ENCODE results near the gene NXNL2. TPM values are rescaled to one million over a fixed set of nuclear protein-coding genes. Genes with fewer than 3 reads are reported as not detected.

NXNL2 gene
- total RNA-seq, 1 experiment from 2014 or later = 1.4 TPM

DNA sequence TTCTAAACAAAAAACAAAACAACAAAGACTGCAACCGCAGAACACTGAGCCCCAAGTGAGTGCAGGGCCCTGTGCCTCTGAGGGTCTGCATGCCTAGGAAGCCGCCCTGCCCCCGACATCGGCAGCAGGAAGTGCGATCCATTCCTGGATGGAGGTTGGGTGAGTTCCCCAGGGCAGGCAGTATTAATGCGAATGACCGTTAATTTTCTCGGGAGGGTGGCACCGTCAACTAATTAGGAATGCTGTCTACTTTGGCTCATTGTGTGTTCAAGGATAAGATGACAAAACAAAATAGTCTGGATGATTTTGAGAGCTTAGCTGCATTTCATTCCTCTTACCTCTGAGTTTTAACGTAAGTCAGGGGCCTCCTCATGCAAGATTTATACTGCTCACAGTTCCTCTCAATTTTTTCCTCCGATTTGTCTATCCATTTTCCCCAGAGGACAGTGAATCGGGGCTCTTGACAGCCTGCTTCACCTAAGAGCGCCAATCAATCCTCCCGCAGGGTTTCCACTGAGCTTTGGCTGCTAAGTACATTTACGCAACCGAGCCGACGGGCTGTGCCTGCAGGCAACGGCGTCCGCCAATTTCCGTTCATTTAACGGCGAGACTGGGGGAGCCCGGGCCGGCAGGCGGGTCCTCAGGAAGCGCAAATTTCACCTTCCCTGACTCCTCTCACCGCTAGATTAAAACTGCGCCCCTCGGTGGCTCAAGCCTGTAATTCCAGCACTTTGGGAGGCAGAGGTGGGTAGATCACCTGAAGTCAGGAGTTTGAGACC is 2.9 kb upstream of the NXNL2 start:
- Mint-ChIP-seq H3K27me3 (ENCODE audit: unreplicated experiment) (no peaks in the 10 kb centered on the region), H3K4me1 (ENCODE audit: low read depth, unreplicated experiment) (peaks cover 26% of the 10 kb centered on the region), H3K36me3 (ENCODE audit: insufficient read depth, unreplicated experiment) (peaks cover 20% of the 10 kb centered on the region), H3K27ac (ENCODE audit: unreplicated experiment) (no peak overlapping the region), H3K4me3 (ENCODE audit: low read depth, unreplicated experiment) (no peak overlapping the region), H3K9me3 (ENCODE audit: low read depth, unreplicated experiment) (no peaks in the 10 kb centered on the region)
- DNase-seq = no peak
- CTCF ChIA-PET = no interaction called here
- intact Hi-C loops (cut with micrococcal nuclease; ENCODE audit: unreplicated experiment) = loop anchor here (10.0 kb wide), 1 partner anchor 337 kb away; no protein-coding TSS in a partner anchor
- BruUV-seq (replicated peaks) = no TSS peak
- TF ChIP-seq, protein P1, sequence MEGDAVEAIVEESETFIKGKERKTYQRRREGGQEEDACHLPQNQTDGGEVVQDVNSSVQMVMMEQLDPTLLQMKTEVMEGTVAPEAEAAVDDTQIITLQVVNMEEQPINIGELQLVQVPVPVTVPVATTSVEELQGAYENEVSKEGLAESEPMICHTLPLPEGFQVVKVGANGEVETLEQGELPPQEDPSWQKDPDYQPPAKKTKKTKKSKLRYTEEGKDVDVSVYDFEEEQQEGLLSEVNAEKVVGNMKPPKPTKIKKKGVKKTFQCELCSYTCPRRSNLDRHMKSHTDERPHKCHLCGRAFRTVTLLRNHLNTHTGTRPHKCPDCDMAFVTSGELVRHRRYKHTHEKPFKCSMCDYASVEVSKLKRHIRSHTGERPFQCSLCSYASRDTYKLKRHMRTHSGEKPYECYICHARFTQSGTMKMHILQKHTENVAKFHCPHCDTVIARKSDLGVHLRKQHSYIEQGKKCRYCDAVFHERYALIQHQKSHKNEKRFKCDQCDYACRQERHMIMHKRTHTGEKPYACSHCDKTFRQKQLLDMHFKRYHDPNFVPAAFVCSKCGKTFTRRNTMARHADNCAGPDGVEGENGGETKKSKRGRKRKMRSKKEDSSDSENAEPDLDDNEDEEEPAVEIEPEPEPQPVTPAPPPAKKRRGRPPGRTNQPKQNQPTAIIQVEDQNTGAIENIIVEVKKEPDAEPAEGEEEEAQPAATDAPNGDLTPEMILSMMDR (IDR thresholded peaks at IDR 0.05; ENCODE audit: unreplicated experiment) = no peak

DNA sequence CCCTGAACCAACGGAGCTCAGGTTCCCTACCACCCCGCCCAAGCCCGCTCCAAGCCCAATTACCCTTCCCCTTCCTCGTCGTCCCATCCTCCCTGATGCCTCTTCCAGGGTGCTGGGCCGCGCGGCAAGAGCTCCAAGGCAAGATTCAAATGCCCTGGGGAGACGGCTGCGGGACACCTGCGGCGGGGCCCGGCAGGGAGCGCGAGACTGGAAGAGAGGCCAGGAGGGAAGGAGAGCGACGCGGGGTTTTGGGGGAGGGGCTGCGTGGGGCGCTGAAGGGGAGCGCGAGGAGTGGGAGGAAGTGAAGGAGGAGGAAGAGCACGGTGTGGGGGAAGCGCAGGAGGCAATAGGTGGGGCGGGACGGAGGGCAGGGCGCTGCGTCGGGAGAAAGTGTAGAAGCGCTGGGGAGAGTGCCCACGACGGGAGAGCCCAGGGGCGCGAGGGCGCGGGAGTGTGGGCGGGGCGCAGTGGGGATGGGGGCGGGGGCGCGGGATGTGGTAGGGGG is 975 bp upstream of the NXNL2 start:
- H3K4me1 Mint-ChIP-seq (ENCODE audit: low read depth, unreplicated experiment) = peaks cover 19% of the 10 kb centered on the region
- H3K27me3 Mint-ChIP-seq (ENCODE audit: unreplicated experiment) = no peaks in the 10 kb centered on the region
- BruUV-seq (replicated peaks) = no TSS peak
- H3K9me3 Mint-ChIP-seq (ENCODE audit: low read depth, unreplicated experiment) = no peaks in the 10 kb centered on the region
- peak; percentile 47 for DNase-seq
- CTCF ChIA-PET = interaction anchor here (0.7 to 1.3 kb wide), 5 partner anchors 13 to 521 kb away, joined by 3 to 5 read pairs (median 4); no protein-coding TSS in a partner anchor
- intact Hi-C loops (cut with micrococcal nuclease; ENCODE audit: unreplicated experiment) = loop anchor here (10.0 kb wide), 1 partner anchor 339 kb away; no protein-coding TSS in a partner anchor
- H3K4me3 Mint-ChIP-seq (ENCODE audit: low read depth, unreplicated experiment) = peak overlapping the region; percentile 85
- peak overlapping the region; percentile 82 for H3K27ac Mint-ChIP-seq (ENCODE audit: unreplicated experiment)
- peaks cover 20% of the 10 kb centered on the region for H3K36me3 Mint-ChIP-seq (ENCODE audit: insufficient read depth, unreplicated experiment)
- TF ChIP-seq, protein P1 (IDR thresholded peaks at IDR 0.05; ENCODE audit: unreplicated experiment) = no peak

- CTCF ChIA-PET = interaction anchor here (0.5 to 0.7 kb wide), 3 partner anchors 10 to 378 kb away, joined by 4 read pairs; no protein-coding TSS in a partner anchor
- peak; percentile 39 for DNase-seq
- H3K27ac Mint-ChIP-seq (ENCODE audit: unreplicated experiment) = no peak overlapping the region
- peak overlapping the region; percentile 85 for H3K4me3 Mint-ChIP-seq (ENCODE audit: low read depth, unreplicated experiment)
- H3K27me3 Mint-ChIP-seq (ENCODE audit: unreplicated experiment) = no peaks in the 10 kb centered on the region
- BruUV-seq (replicated peaks) = no TSS peak
- no peaks in the 10 kb centered on the region for H3K9me3 Mint-ChIP-seq (ENCODE audit: low read depth, unreplicated experiment)
- intact Hi-C loops (cut with micrococcal nuclease; ENCODE audit: unreplicated experiment) = loop anchor here (10.0 kb wide), 1 partner anchor 341 kb away; no protein-coding TSS in a partner anchor
- TF ChIP-seq, protein P1 (IDR thresholded peaks at IDR 0.05; ENCODE audit: unreplicated experiment) = no peak
- peaks cover 5% of the 10 kb centered on the region for H3K4me1 Mint-ChIP-seq (ENCODE audit: low read depth, unreplicated experiment)
- peaks cover 20% of the 10 kb centered on the region for H3K36me3 Mint-ChIP-seq (ENCODE audit: insufficient read depth, unreplicated experiment)
Observed at GRCh38 chr9:88535226-88536022, 446 bp downstream of the NXNL2 start.

DNA sequence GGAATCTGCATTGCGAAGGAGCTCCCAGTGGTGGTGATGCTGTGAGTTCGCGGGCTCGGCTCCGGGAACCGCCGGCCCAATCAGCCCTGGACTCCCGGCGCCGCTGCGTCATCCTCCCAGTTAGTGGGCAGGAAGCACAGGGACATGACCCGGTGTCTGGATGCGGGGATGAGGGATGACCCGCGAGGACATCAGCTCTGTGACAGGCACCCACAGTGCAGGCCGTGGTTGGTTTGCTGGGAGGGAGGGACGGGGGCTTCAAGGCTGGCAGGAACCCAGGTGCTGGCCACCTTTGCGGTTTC is 996 bp downstream of the NXNL2 start:
- CTCF ChIA-PET = interaction anchor here (0.5 kb wide), 1 partner anchor 379 kb away, joined by 4 read pairs; no protein-coding TSS in a partner anchor
- no peaks in the 10 kb centered on the region for H3K4me1 Mint-ChIP-seq (ENCODE audit: low read depth, unreplicated experiment)
- BruUV-seq (replicated peaks) = no TSS peak
- no peak for DNase-seq
- no peaks in the 10 kb centered on the region for H3K9me3 Mint-ChIP-seq (ENCODE audit: low read depth, unreplicated experiment)
- peak overlapping the region; percentile 85 for H3K4me3 Mint-ChIP-seq (ENCODE audit: low read depth, unreplicated experiment)
- peaks cover 20% of the 10 kb centered on the region for H3K36me3 Mint-ChIP-seq (ENCODE audit: insufficient read depth, unreplicated experiment)
- intact Hi-C loops (cut with micrococcal nuclease; ENCODE audit: unreplicated experiment) = loop anchor here (10.0 kb wide), 1 partner anchor 341 kb away; no protein-coding TSS in a partner anchor
- no peak overlapping the region for H3K27ac Mint-ChIP-seq (ENCODE audit: unreplicated experiment)
- TF ChIP-seq, protein P1 (IDR thresholded peaks at IDR 0.05; ENCODE audit: unreplicated experiment) = no peak
- no peaks in the 10 kb centered on the region for H3K27me3 Mint-ChIP-seq (ENCODE audit: unreplicated experiment)
